HG03280 (cell line): ENCODE data around the gene MAN1B1.
"Not testable (repeated sequence)": the region's sequence is repeated elsewhere in the genome, so short reads cannot be mapped to it uniquely, and the experiment has no call there.

ENCODE experiments used
- ATAC-seq: cut with Tn5 transposase; IDR thresholded peaks from one replicate; pipeline ENCODE4 v1.9.1; 2021; ENCODE audit warnings: mild to moderate bottlenecking, moderate library complexity; ENCODE audit not compliant: unreplicated experiment

MAN1B1 gene

GRCh38 chr9:137052293-137052692 lies 34.5 kb upstream of the MAN1B1 start:
- no peak for ATAC-seq

DNA sequence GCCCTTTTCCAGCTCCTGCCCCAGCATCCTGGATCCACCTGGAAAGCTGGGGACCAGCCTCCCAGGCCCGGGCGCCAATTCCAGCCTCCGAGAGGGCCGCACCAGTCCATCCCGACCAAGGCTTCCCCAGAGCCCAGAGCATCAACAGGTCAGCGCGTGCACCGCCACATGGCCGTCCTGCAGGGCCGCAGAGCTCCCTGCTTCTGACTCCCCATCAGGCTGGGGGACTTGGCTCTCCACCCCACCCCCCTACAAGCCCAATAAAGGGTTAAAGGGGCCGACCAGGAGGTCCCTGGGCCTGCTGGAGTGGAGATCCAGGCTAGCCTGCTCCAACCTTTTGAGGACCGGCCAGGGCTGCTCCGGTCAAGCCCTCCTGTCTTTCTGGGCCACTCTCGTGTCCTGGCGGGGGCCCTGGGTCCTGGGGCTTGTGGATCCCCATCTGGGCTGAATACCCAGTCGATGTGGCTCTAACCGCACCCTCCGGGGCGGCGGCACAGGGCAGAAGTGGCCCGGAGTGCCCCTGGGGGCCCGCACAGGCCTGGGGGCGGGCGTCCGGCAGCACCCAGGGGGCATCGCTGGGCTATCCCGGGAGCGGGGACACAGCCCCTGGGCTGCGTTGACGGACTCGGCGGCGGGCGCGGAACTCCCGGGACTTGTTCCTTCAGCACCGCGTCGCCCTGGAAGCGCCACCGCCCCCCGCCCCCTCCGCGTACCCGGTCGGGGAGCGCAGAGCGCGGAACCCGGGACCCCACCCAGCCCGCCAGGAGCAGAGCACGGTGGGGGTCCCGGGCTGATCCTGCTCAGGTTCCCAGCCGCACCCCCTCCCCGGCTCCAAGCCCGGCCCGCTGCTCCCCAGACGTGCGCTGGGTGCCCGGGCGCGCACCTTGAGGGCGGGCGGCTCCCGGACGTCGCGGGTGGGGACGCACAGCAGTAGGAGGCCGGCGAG lies 33.5 kb upstream of the MAN1B1 start:
- ATAC-seq, result no peak

DNA sequence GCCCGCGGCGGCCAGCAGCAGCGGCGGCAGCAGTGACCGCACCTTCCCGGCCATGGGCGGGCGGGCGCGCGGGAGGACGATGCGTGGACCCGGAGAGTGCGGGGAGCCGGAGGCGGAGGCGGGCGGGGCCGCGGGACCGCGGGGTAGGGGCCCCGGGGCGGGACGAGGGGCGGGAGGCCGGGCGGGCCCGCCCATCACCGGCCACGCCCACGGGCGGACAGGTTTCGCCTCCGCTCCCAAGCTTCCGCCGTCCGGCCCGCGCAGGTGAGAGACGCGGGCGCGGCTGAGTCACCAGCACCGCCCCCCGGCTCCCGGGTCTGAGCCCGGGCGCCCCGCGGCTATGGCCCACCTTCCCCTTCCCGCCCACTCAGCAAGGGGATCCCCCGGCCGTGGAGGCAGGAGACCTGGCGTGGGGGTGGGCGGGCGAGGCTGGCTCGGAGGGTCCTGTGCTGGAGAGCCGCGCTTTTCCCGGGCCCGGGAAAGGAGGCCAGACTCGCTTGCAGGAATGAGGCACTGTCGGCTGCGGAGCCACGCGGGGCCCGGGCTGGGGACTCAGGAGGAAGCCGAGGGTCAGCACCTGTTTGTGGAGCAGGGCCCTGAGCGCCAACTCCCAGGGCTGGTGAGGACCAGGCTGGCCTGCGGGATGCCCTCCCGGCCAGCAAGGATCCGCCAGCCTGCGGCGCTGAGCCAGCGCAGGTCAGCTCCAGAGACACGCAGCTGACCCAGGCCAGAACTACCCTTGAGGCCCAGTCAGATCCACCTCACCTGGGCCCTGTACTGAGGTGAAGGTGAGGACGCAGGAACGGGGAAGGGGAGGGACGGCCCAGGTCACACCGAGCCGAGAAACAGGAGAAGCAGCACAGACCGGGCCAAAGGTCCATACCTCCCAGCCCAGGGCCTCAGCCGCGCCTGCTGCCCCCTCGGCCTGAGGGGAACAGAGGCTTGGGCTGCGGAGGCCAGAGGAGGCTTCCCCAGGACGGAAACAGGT lies 32.5 kb upstream of the MAN1B1 start, which contains the start of gene ENTPD2:
ENTPD2 (minus strand) TSS at position 118 of the 988 bp plus-strand sequence; CDS start at position 54, 64 bp downstream.
- ATAC-seq, result no peak

GRCh38 chr9:137054932-137055384 lies 31.8 kb upstream of the MAN1B1 start:
- ATAC-seq, result no peak

GRCh38 chr9:137055385-137056364 lies 31.1 kb upstream of the MAN1B1 start:
- ATAC-seq, result no peak

DNA sequence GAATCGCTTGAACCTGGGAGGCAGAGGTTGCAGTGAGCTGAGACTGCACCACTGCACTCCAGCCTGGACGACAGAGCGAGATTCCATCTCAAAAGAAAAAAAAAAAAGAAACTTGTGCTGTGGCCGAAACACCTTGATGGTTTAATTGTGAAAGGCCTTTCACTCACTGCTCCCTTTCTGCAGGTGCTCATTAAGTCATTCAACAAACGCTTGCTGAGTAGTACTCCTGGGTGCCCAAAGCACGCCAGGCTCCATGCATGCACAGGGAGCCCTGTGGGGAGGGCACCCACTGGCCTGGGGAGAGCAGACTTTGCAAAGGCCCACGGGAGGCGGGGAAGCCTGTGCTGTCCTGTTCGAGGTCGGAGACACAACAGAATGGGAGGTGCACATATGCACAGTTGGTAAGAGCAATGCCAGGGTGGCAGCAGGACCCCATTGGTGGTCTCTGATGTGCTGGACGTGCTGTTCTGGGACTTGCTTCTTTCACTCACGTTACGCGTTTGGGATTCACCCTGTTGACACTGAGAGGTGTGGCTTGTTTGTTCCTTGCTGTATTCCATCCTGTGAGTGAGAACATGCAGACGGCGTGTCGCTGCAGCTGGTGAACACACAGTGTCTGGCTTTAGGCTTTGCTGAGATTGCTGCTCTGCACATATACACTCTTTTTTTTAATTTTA lies 29.9 kb upstream of the MAN1B1 start:
- ATAC-seq, result no peak

DNA sequence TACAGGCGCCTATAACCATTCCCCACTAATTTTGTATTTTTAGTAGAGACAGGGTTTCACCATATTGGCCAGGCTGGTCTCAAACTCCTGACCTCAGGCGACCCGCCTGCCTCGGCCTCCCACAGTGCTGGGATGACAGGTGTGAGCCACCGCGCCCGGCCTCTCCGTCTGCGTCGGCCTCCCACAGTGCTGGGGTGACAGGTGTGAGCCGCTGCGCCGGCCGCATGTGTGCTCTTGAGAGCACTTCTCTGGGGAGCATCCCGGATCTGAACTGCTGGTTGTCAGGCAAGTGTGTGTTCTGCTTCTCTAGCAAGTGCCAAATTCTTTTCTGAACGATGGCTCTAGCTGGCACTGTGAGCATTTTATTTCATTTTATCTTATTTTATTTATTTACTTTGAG lies 29.2 kb upstream of the MAN1B1 start:
- no peak for ATAC-seq

DNA sequence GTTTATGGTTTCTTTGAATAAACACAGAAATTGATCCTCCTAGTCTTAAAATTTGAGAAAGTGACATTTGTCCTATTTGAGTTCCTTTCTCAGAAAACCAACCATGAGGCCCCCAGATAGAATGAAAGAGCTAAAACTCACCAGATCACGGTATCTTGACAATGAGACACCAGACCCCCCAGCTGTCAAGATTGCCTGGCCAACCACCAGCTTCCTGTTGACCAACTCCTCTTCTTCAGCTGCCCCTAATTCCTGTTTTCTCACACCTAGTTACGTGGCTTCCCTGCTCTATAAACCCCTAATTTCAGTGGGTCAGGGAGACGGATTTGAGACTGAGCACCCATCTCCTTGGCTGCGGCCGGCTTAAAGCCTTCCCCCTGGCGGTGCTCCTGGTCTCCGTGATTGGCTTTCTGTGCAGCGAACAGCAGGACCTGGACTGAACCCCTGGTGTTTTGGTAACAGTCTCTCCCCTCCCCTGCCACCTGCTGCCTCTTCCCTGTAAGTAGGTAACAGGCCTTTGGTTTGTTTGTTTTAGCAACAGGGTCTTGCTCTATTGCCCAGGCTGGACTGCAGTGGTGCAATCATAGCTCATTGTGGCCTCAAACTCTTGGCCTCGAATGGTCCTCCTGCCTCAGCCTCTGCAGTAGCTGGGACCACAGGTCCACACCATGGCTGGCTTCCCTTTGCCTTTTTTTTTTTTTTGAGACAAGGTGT lies 28.1 kb upstream of the MAN1B1 start:
- ATAC-seq, result no peak

GRCh38 chr9:137062384-137062783 lies 24.4 kb upstream of the MAN1B1 start:
- ATAC-seq, result no peak

DNA sequence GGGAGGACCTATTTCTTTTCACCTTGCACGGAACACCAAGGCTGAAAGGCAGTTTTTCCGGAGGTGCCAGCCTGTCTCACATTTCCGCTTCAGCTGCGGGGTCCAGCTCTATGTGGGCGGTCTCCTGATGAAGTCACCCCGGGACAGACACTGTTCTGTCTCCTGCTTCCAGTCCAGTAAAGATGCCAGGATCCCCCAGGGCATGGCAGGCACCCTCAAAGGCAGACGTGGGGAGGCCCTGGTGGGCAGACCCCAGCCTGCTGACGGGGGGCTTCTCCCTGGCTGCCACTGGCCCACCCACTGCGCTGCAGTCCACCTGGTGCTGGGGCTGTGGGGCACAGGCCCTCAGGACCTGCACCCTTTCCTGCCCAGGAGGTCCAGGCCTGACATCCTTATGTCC lies 24.0 kb upstream of the MAN1B1 start:
- ATAC-seq, result not testable (repeated sequence)

- ATAC-seq, result no peak
Observed at GRCh38 chr9:137063311-137064026, 23.3 kb upstream of the MAN1B1 start.

DNA sequence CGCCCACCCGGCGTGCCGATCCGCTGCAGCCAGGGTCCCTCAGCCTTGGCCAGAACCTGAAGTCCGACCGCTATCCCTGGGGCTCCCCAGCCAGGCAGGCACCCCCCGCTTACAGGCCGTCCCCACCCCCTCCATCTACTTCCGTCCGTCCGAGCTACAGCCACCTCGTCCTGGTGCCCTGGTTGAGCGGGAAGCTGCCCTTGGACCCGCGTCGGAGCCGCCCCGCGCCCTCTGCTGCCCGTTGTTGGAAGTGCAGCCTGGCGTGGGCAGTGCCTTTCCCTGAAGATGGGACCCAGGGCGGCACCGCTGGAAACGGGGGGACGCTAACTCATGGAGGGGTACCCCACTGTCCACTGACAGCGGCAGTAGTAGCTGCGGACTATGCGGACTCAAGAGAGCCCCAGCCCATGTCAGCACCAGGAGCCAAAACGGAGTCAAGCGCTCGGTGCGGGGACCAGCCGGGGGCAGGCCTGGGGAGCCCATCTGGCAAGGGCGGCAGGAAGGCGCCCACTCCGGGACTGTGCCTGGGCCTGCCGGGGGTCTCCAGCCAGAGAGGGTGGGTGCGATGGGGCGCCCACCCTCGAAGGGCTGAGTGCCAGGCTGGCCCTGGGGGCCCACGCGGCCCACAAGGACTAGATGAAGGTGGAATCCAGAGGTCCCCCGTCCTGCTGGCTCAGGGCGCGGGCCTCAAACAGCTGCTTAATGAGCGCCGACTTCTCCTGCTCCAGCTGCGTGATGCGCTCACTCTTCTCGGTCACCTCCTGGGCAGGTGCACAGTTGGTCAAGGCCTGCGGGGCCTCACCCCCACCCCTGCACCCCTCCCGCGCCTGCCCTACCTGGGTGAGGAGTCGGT lies 22.5 kb upstream of the MAN1B1 start:
- no peak for ATAC-seq

DNA sequence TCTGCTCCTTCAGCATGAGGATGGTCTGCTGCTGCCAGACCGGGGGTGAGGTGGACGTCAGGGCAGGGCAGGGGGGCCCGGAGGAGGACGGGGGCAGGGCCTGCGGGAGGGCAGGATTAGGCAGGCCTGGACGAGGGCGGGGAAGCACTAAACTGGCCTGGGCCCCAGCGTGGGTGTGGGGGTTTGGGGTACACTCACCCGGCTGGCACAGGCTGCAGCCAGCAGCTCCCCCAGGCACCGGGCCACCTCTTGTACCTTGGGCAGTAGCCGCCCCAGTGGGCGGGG lies 22.0 kb upstream of the MAN1B1 start:
- no peak for ATAC-seq

DNA sequence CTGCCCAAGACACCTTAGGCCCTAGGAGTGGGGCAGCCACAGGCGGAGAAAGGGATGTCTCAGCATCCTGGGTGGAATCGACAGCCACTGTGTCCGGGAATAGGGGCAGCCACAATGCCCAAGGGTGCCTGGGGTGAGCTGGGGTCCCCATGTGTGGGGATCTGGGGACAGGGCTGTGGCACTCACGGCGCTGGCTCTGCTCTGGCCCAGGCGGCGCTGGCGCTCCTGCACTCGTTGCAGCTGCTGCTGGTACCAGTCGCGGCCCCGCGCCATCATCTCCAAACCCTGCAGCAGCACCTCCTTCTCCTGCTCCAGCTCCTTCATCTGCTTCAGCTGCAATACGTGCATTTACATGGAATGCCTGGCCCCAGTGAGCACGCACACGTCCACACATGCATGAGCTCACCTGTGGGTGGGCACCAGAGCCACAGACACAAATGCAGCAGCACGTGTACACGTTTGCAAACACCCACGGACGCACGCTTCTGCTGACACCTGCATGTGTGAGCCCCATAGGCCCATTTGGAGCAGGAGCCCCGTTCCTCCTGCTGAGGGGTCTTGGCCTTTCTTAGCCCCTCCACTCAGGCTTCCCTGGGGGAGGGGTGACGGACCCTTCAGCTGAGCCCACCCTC lies 21.3 kb upstream of the MAN1B1 start:
- no peak for ATAC-seq

- ATAC-seq, result no peak
Observed at GRCh38 chr9:137066096-137066861, 20.5 kb upstream of the MAN1B1 start.

- ATAC-seq, result peak; percentile 44
Observed at GRCh38 chr9:137067860-137068538, 18.8 kb upstream of the MAN1B1 start.
